ENCODE data around the gene DOLK.

The DOLK gene

DNA sequence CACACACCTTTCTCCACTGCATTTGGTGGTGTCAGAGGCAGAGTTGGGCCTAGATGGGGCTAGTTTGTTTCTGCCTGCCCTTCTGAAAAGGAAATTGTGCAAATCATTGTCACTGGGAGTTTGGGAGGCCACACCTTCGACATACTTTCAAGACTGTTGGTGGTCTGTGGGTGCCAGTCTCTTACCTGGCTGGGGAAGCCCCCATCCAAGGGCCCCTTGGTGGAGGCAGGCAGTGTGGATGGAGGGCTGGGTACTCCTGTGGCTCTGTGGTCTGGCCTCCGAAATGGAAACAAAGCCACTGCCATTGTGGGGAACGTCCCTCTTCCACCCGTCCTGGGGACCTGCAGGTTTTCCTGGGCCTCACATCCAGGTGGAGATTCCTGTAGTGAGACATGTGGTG is 37.5 kb downstream of the DOLK start:
- ChIA-PET POLR2A (ENCODE audit: low non-redundant PET) (no interaction called here), CTCF (no interaction called here)
- peak overlapping the region; percentile 99 for H3K27ac ChIP-seq
- DNase-seq (ENCODE audit: low spot score) = no peak
- TF ChIP-seq, protein P1, sequence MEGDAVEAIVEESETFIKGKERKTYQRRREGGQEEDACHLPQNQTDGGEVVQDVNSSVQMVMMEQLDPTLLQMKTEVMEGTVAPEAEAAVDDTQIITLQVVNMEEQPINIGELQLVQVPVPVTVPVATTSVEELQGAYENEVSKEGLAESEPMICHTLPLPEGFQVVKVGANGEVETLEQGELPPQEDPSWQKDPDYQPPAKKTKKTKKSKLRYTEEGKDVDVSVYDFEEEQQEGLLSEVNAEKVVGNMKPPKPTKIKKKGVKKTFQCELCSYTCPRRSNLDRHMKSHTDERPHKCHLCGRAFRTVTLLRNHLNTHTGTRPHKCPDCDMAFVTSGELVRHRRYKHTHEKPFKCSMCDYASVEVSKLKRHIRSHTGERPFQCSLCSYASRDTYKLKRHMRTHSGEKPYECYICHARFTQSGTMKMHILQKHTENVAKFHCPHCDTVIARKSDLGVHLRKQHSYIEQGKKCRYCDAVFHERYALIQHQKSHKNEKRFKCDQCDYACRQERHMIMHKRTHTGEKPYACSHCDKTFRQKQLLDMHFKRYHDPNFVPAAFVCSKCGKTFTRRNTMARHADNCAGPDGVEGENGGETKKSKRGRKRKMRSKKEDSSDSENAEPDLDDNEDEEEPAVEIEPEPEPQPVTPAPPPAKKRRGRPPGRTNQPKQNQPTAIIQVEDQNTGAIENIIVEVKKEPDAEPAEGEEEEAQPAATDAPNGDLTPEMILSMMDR (conservative IDR thresholded peaks at IDR 0.05; ENCODE audit: low read depth) = no peak

DNA sequence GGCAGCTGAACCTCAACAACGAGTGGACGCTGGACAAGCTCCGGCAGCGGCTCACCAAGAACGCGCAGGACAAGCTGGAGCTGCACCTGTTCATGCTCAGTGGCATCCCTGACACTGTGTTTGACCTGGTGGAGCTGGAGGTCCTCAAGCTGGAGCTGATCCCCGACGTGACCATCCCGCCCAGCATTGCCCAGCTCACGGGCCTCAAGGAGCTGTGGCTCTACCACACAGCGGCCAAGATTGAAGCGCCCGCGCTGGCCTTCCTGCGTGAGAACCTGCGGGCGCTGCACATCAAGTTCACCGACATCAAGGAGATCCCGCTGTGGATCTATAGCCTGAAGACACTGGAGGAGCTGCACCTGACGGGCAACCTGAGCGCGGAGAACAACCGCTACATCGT is 39.0 kb downstream of the DOLK start:
- no peak for DNase-seq (ENCODE audit: low spot score)
- CTCF ChIA-PET = no interaction called here
- TF ChIP-seq, protein P1 (conservative IDR thresholded peaks at IDR 0.05; ENCODE audit: low read depth) = no peak
- peak overlapping the region; percentile 99 for H3K27ac ChIP-seq
- POLR2A ChIA-PET (ENCODE audit: low non-redundant PET) = interaction anchor here (0.6 kb wide), 1 partner anchor 117 kb away, joined by 5 read pairs; no protein-coding TSS in a partner anchor

DNA sequence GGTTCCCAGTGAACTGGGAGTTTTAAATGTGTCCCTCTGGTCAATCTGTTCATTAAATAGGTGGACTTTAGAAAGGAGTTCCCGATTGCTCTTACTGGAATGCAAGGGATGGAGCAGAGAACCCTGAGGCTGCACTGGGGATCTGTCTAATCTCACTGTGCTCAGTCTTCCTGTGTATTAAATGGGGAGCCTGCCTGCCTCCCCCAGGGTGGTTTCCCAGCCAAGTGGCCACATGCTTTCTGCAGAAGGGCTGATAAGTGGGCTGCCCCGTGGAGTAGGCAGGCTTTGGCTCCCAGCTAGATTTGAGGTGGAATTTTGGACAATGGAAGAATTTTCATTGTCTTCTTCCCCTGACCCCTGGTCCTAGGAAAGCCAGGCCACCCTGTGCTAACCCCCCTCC is 40.7 kb downstream of the DOLK start:
- DNase-seq (ENCODE audit: low spot score) = no peak
- ChIA-PET CTCF (interaction anchor here (0.6 kb wide), 1 partner anchor 225 kb away, joined by 3 read pairs; no protein-coding TSS in a partner anchor), POLR2A (ENCODE audit: low non-redundant PET) (no interaction called here)
- H3K27ac ChIP-seq = peak overlapping the region; percentile 99
- TF ChIP-seq, protein P1 (conservative IDR thresholded peaks at IDR 0.05; ENCODE audit: low read depth) = no peak

DNA sequence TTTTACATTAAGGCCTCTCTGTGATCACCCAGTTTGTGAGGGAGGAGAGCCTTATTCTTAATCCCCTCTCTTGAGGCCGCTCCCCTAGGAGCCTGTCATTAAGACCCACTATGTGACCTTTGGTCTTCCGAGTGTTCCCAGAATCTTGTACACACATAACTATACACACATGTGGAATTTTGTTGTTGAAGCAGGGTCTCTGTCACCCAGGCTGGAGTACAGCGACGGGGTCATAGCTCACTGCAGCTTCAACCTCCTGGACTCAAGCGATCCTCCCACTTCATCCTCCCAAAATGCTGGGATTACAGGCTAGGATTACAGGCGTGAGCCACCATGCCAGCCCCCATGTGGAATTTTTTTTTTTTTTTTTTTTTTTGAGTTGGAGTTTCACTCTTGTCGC is 41.4 kb downstream of the DOLK start:
- no peak for DNase-seq (ENCODE audit: low spot score)
- peak overlapping the region; percentile 99 for H3K27ac ChIP-seq
- ChIA-PET POLR2A (ENCODE audit: low non-redundant PET) (interaction anchor here (0.9 kb wide), 1 partner anchor 17 kb away, joined by 23 read pairs; no protein-coding TSS in a partner anchor), CTCF (interaction anchor here (0.6 kb wide), 1 partner anchor 12 kb away, joined by 5 read pairs; no protein-coding TSS in a partner anchor)
- TF ChIP-seq, protein P1 (conservative IDR thresholded peaks at IDR 0.05; ENCODE audit: low read depth) = no peak

DNA sequence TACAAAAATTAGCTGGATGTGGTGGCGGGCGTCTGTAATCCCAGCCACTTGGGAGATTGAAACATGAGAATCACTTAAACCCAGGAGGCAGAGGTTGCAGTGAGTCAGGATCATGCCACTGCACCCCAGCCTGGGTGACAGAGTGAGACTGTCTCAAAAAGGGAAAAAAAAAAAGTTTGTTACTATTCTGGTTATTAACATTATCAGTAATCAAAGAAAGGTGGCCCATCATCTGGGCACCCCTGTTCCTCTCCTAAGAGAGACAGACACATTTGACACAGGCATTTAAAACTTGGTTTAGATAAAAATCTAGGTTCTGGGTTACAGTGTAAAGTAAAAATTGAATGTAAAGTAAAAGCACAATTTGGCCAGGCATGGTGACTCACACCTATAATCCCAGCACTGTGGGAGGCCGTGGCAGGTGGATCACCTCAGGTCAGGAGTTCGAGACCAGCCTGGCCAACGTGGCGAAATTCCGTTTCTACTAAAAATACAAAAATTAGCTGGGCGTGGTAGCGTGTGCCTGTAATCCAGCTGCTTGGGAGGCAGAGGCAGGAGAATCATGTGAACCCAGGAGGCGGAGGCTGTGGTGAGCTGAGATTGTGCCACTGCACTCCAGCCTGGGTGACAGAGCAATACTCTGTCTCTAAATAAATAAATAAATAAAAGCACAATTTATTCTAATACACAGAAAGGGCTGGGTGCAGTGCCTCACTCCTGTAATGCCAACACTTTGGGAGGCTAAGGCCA is 43.4 kb downstream of the DOLK start:
- no peak for DNase-seq (ENCODE audit: low spot score)
- TF ChIP-seq, protein P1 (conservative IDR thresholded peaks at IDR 0.05; ENCODE audit: low read depth) = no peak
- ChIA-PET CTCF (interaction anchor here (0.7 to 1.0 kb wide), 2 partner anchors 14 to 72 kb away, joined by 3 to 4 read pairs; no protein-coding TSS in a partner anchor), POLR2A (ENCODE audit: low non-redundant PET) (no interaction called here)
- peak overlapping the region; percentile 99 for H3K27ac ChIP-seq

DNA sequence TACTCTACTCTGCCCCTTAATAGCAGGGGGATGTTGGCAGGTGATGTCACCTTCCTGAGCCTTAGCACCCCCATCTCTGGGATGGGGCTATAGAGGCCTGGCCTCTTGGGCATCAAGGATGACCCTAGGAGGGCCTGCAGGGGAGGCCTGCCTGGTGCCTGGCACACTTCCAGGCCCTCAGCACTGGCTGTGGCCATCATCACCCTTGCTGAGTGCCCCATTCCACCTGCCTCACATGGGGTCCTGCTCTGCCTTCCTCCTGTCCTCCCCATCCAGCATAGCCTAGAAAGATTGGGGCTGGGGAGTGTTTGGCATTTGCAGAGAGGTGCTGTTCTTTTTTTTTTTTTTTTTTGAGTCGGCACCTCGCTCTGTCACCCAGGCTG is 44.3 kb downstream of the DOLK start:
- peak overlapping the region; percentile 99 for H3K27ac ChIP-seq
- TF ChIP-seq, protein P1 (conservative IDR thresholded peaks at IDR 0.05; ENCODE audit: low read depth) = no peak
- DNase-seq (ENCODE audit: low spot score) = no peak
- ChIA-PET POLR2A (ENCODE audit: low non-redundant PET) (interaction anchor here (0.8 to 0.9 kb wide), 2 partner anchors 13 to 85 kb away, joined by 3 to 4 read pairs; partner anchors contain the start of gene ENDOG), CTCF (interaction anchor here (0.6 to 1.3 kb wide), 2 partner anchors 25 to 48 kb away, joined by 3 to 4 read pairs; no protein-coding TSS in a partner anchor)
